K562 (cell line): ENCODE measurements around the gene DGCR2. TPM values are rescaled to one million over a fixed set of nuclear protein-coding genes. Genes with fewer than 3 reads are reported as not detected.
A peak's percentile ranks its signal among the peaks of the same experiment; 100 is the strongest.

Experiments
- ARID2 ChIP-seq: fragments of 450-650 bp; IDR thresholded peaks from 2 replicates; pipeline ENCODE4 v1.6.1; 2017; ENCODE audit warnings: antibody characterized with exemption, mild to moderate bottlenecking
- MCM7 ChIP-seq, 2 experiments: fragments of 450-650 bp; IDR thresholded peaks; 2 replicates each; pipeline ENCODE4 v1.6.1; 2016 to 2018
- TCF3 ChIP-seq: sonication (generic); formaldehyde crosslinking; IDR thresholded peaks from 2 replicates; pipeline ENCODE4 v1.4.0; 2020; ENCODE audit warnings: mild to moderate bottlenecking, missing genetic modification reagents
- ZNF184 ChIP-seq: sonication (generic); formaldehyde crosslinking; IDR thresholded peaks from 2 replicates; pipeline ENCODE4 v1.5.0; 2020; ENCODE audit warnings: missing genetic modification reagents
- polyA plus RNA-seq, 8 experiments: library from polyadenylated mRNA; depleted of rRNA in 4 of 8; stranded (reverse) in 5 of 8; unstranded in 3 of 8; fragments of >200 nt; fragmentation: Nextera tagmentation in 2 of 8; fragmentation: Illumina TruSeq in 1 of 8; extraction: Ambion mirVana in 2 of 8; extraction: Trizol in 1 of 8; gene quantifications; 2 replicates each; pipeline versions ENCODE4 v1.2.1 to v1.2.3, GENCODE V29; 2011 to 2014; ENCODE audit warnings: inconsistent platforms in 1 of 8, missing spikeins in 1 of 8
- total RNA-seq, 7 experiments: library from RNA; depleted of rRNA in 6 of 7; stranded (reverse); fragments of >200 nt in 6 of 7; fragmentation: Illumina TruSeq in 2 of 7; extraction: Trizol in 2 of 7; gene quantifications; 2 replicates each; pipeline versions ENCODE4 v1.2.1 to v1.2.3, GENCODE V29; 2011 to 2021; ENCODE audit warnings: low replicate concordance in 1 of 7
- TF ChIP-seq, protein P1 (sequence below): fragments of 150-350 bp; IDR thresholded peaks from 2 replicates; pipeline ENCODE4 v1.6.1; 2014; ENCODE audit warnings: low read depth, mild to moderate bottlenecking, low read length, borderline replicate concordance
- TF ChIP-seq, protein P2 (sequence below): sonication (generic); formaldehyde crosslinking; IDR thresholded peaks from 2 replicates; pipeline ENCODE4 v1.5.0; 2020; ENCODE audit warnings: missing genetic modification reagents
- TF ChIP-seq, protein P3 (sequence below): fragments of 450-650 bp; IDR thresholded peaks from 2 replicates; pipeline ENCODE4 v1.6.1; 2016; ENCODE audit warnings: missing biosample characterization, missing genetic modification characterization
- TF ChIP-seq, protein P4 (sequence below): fragments of 250-450 bp; sonication (Bioruptor Pico); IDR thresholded peaks from 2 replicates; pipeline ENCODE4 v1.4.0; 2020; ENCODE audit warnings: mild to moderate bottlenecking
- TF ChIP-seq, protein P5 (sequence below), 2 experiments: fragments of 450-650 bp in 1 of 2; sonication (generic) in 1 of 2; formaldehyde crosslinking in 1 of 2; IDR thresholded peaks; 2 replicates each; pipeline versions ENCODE4 v1.7.1 to v1.9.0; 2016 to 2022; ENCODE audit warnings: inconsistent platforms in 1 of 2, mild to moderate bottlenecking in 1 of 2, missing genetic modification reagents in 1 of 2

Gene DGCR2
- total and polyA plus RNA-seq, 9 of the 15 experiments (the other 6 are each of a cell fraction or from before 2014, with no cell fraction given) = 0.69 to 101 (median 56.4) TPM

DNA sequence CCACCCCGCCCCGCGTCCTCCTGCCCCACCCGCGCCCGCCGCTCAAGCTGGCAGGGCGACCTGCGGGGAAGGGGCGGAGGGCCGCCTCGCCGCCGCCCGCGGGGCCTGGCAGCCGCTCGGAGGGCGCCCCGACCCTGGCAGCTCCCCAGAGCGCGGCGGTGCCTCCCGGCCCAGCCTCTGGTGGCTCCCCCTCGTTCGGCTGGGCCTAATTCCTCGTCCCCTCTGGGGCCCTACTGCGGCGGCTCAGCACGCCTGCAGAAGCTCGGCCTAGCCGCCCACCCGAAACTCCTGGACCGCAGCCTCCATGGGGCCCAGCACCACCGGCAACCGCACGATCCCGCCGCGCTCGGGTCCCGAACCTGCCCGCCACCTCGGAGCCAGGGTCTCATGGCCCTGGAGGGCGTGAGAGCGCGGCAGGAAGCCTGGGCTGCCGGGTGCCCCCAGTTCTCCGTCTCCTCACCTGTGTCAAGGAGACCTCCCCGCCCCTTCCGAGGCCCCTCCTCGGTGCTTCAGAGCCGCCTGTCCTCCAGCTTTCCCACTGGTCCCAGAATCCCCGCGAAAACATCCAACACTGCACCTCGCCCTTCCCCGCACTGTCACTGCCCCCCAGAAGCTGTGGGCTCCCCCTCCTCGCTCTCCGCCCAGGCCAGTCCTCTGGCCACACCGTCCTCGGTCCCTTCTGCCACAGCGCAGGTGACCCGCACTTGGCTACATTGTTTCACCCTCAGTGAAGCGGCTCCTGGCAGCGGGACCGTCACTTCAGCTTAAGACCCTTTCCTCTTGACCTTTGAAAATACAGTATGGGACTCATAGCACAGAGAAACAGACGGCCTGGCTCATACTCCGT lies 28.5 kb upstream of the DGCR2 start (continued):
- TF ChIP-seq, protein P1, sequence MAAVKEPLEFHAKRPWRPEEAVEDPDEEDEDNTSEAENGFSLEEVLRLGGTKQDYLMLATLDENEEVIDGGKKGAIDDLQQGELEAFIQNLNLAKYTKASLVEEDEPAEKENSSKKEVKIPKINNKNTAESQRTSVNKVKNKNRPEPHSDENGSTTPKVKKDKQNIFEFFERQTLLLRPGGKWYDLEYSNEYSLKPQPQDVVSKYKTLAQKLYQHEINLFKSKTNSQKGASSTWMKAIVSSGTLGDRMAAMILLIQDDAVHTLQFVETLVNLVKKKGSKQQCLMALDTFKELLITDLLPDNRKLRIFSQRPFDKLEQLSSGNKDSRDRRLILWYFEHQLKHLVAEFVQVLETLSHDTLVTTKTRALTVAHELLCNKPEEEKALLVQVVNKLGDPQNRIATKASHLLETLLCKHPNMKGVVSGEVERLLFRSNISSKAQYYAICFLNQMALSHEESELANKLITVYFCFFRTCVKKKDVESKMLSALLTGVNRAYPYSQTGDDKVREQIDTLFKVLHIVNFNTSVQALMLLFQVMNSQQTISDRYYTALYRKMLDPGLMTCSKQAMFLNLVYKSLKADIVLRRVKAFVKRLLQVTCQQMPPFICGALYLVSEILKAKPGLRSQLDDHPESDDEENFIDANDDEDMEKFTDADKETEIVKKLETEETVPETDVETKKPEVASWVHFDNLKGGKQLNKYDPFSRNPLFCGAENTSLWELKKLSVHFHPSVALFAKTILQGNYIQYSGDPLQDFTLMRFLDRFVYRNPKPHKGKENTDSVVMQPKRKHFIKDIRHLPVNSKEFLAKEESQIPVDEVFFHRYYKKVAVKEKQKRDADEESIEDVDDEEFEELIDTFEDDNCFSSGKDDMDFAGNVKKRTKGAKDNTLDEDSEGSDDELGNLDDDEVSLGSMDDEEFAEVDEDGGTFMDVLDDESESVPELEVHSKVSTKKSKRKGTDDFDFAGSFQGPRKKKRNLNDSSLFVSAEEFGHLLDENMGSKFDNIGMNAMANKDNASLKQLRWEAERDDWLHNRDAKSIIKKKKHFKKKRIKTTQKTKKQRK = no peak
- TF ChIP-seq, protein P2, sequence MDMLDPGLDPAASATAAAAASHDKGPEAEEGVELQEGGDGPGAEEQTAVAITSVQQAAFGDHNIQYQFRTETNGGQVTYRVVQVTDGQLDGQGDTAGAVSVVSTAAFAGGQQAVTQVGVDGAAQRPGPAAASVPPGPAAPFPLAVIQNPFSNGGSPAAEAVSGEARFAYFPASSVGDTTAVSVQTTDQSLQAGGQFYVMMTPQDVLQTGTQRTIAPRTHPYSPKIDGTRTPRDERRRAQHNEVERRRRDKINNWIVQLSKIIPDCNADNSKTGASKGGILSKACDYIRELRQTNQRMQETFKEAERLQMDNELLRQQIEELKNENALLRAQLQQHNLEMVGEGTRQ (CRISPR knock-in tag) = peak; percentile 19; the same call in 1 of the 2 replicates
- TF ChIP-seq, protein P3, sequence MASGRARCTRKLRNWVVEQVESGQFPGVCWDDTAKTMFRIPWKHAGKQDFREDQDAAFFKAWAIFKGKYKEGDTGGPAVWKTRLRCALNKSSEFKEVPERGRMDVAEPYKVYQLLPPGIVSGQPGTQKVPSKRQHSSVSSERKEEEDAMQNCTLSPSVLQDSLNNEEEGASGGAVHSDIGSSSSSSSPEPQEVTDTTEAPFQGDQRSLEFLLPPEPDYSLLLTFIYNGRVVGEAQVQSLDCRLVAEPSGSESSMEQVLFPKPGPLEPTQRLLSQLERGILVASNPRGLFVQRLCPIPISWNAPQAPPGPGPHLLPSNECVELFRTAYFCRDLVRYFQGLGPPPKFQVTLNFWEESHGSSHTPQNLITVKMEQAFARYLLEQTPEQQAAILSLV (tag) = no peak
- TF ChIP-seq ARID2 (no peak), ZNF184 (CRISPR knock-in tag) (peak; percentile 55), TCF3 (no peak), MCM7 (IDR thresholded peaks at IDR 0.05) (peak in 1 of 2 experiments; percentile 82; a peak in 1 of 4 replicates)
- TF ChIP-seq, protein P4, sequence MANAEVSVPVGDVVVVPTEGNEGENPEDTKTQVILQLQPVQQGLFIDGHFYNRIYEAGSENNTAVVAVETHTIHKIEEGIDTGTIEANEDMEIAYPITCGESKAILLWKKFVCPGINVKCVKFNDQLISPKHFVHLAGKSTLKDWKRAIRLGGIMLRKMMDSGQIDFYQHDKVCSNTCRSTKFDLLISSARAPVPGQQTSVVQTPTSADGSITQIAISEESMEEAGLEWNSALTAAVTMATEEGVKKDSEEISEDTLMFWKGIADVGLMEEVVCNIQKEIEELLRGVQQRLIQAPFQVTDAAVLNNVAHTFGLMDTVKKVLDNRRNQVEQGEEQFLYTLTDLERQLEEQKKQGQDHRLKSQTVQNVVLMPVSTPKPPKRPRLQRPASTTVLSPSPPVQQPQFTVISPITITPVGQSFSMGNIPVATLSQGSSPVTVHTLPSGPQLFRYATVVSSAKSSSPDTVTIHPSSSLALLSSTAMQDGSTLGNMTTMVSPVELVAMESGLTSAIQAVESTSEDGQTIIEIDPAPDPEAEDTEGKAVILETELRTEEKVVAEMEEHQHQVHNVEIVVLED (CRISPR knock-in tag) = no peak
- TF ChIP-seq, protein P5, sequence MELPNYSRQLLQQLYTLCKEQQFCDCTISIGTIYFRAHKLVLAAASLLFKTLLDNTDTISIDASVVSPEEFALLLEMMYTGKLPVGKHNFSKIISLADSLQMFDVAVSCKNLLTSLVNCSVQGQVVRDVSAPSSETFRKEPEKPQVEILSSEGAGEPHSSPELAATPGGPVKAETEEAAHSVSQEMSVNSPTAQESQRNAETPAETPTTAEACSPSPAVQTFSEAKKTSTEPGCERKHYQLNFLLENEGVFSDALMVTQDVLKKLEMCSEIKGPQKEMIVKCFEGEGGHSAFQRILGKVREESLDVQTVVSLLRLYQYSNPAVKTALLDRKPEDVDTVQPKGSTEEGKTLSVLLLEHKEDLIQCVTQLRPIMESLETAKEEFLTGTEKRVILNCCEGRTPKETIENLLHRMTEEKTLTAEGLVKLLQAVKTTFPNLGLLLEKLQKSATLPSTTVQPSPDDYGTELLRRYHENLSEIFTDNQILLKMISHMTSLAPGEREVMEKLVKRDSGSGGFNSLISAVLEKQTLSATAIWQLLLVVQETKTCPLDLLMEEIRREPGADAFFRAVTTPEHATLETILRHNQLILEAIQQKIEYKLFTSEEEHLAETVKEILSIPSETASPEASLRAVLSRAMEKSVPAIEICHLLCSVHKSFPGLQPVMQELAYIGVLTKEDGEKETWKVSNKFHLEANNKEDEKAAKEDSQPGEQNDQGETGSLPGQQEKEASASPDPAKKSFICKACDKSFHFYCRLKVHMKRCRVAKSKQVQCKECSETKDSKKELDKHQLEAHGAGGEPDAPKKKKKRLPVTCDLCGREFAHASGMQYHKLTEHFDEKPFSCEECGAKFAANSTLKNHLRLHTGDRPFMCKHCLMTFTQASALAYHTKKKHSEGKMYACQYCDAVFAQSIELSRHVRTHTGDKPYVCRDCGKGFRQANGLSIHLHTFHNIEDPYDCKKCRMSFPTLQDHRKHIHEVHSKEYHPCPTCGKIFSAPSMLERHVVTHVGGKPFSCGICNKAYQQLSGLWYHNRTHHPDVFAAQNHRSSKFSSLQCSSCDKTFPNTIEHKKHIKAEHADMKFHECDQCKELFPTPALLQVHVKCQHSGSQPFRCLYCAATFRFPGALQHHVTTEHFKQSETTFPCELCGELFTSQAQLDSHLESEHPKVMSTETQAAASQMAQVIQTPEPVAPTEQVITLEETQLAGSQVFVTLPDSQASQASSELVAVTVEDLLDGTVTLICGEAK (IDR thresholded peaks at IDR 0.05) = no peak
- TF ChIP-seq, protein P5 (CRISPR knock-in tag; IDR thresholded peaks at IDR 0.05) = 0 out of 2 replicates have a peak, but pooled peaks have one; percentile 7
- TF ChIP-seq, all 486 proteins: peak for 6
